Measurements from ENCODE around the gene CUTC.
"Not testable (repeated sequence)": the region's sequence is repeated elsewhere in the genome, so short reads cannot be mapped to it uniquely, and the experiment has no call there.

CUTC gene

DNA sequence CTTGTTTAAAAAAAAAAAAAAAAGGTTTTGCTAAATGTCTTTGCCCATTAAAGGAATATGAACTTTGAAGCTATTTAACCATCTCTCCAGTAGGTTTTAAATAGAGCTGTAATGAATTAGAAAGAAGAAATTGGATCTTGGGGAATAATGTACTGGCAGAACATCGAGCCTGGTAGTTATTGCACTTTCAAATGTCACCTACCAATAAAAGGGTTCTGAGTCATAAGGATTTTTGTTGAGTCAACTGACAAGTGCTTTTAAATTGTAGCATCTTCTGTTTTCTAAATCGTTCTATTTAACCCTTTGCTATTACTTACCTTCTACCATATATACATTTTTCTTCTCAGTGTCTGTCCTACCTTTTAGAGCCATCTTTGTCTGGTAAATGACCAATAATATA lies 10.7 kb downstream of the CUTC start:
- no peak for DNase-seq (ENCODE audit: low spot score)

DNA sequence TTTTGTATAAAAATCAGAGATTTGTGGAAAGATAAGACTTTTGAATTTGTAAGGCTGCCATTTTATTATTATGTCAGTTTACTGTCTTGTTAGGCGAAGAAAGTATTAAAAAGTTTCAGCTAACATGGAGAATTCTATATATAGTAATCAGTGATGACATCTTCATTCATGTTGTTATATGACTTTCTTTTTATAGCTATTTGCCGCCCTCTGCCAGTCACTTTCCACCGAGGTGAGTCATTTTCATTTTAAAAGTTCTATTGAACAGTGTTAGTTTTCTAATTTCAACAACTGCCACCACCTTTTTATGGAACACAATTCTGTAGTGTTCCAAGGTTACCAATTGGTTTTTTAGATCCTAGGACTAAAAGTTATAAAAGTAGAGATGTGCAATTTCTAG lies 11.8 kb downstream of the CUTC start:
- no peak for DNase-seq (ENCODE audit: low spot score)

DNA sequence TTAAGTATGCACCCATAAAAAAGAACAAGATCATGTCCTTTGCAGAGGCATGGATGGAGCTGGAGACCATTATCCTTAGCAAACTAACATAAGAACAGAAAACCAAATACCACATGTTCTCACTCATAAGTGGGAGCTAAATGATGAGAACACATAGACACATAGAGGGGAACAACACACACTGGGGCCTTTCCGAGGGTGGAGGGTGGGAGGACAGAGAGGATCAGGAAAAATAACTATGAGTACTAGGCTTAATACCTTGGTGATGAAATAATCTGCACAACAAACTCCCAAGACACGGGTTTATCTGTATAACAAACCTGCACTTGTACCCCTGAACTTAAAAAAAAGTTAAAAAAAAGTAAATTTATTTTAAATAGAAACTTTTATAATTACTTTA lies 14.1 kb downstream of the CUTC start:
- not testable (repeated sequence) for DNase-seq (ENCODE audit: low spot score)

DNA sequence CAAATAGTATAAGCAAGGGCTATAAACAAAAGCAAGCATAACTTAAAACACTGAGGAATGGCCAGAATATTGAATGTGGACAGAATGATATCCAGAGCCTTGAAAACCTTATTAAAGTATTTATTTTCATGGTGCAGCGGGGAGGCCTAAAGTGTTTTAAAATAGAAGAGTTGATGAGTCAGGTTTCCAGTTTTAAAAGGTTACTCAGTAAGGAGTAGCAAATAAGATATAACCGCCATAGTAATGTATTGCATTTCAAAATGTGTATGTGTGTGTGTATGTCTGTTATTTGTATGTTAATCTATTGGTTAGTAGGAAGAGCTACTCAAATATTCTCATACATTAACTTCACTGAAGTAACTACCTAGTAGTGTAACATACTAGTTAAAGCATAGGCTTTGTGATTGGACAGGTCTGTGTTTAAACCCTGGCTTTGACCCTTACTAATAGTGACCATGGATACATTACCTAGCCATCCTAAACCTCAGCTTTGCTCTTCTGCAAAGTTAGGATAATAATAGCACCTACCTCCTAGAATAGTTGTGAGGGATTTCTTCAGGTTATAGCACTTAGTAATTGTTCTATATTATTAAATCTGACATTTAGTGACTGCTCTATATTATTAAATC lies 16.9 kb downstream of the CUTC start:
- no peak for DNase-seq (ENCODE audit: low spot score)

DNA sequence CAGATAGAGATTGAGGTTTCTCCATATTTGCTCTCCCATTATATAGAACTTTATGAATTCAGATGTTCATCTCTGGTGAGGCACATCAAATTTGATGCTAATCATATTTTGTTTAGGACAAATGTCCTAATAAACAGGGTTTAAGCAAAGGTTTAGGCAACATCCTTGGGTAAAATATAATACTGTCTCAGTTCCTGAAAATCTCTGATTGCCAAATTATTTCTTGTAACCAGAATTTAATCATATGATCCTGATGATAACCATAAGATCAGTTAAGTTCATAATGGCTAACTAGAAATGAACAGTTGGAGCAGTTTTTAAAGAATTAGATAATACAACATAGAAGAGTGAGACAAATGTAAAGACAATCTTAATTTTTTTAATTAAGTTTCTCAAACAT lies 18.6 kb downstream of the CUTC start:
- DNase-seq (ENCODE audit: low spot score): no peak

DNA sequence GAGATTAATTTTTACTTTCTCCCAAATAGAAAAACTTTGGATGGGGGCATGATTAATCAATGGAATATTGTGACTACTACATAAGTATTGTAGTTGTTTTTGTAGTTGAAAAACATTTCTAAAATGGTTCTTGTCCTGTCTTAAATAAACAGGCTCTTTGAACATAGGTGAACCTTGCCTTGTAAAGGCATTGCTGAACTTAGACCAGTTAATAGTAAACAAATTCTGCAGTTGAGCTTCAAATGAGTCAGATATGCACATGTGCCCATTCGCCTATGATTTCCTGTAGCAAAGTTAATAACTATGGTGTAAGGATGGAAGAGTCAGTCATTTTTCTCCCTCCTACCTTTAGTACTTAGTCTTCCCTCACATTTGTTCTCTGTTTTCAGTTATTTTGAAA lies 22.6 kb downstream of the CUTC start:
- no peak for DNase-seq (ENCODE audit: low spot score)

DNA sequence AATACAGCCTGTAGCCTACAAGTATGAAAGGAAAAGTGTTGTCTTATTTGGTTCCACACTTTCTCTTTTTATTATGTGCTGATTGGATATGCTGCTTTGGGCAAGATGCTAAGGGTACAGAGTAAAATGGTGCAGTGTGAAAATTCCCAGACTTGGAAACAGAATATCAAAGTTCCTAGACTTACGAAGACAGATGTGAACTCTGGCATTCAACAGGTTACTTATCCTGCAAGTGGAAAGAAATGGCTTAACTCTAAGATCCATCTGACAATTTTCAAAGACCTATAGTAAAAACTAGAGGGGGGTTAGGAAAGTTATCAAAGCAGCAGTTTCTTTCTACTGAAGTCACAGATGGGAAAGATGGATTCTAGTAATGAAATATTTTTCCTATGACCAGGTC lies 24.1 kb downstream of the CUTC start:
- no peak for DNase-seq (ENCODE audit: low spot score)

DNA sequence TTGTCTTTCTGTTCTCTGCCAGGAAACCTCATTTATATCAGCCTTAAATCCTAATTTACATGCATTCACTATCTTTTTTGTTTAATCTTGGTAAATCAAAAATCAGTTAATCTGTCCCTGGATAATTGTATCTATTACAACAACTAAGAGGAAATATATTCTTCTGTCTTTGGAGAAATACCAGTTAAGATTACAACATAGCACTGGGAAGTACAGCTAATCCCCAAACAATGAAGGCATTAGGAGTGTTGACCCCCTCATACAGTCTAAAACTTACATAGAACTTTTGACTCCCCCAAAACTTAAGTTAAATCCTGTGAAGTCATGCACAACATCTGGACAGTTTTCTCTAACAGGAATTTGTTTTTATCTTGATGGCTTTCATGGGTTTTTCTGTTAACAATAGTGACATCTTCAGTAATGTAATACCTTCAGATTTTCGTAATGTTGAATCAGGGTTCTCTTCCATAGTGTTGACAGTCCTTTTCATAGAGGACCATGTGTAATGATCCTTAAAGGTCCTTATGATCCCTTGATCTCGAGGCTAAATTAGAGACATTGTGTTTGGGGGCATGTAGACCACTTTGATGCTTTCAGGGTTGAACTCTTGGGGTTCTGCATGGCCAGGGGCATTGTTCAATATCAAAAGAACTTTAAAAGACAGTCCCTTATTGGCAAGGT lies 26.3 kb downstream of the CUTC start:
- DNase-seq (ENCODE audit: low spot score): no peak

DNA sequence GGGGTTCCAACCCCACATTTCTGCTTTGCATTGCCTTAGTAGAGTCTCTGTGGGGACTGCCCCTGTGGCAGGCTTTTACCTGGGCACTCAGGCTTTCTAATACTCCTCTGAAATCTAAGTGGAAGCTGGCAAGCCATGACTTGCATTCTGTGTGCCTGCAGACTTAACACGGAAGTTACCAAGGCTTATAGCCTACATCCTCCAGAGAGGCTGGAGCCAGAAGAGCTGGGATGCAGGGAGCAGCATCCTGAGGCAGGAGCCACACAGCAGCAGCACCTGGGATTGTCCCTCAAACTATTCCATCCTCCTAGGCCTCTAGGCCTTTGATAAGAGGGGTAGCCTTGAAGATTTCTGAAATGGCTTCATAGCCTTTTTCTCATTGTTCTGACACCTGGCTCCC lies 28.3 kb downstream of the CUTC start:
- DNase-seq (ENCODE audit: low spot score): no peak

DNA sequence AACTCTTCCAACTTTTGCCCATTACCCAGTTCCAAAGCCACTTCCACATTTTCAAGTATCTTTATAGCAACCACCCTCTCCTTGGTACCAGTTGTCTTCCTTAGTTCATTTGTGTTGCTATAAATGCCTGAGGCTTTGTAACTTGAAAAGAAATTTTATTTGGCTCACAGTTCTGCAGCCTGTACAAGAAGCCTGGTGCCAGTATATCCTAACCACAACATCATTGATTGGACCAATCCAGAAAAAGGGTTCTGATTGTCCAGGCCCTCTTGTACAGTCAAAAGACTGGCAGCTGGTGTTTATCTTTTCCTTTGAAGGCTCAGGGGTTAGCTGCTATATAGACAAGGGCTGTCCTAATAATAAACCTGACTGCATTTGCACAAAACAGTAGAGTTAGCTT lies 29.3 kb downstream of the CUTC start:
- no peak for DNase-seq (ENCODE audit: low spot score)

DNA sequence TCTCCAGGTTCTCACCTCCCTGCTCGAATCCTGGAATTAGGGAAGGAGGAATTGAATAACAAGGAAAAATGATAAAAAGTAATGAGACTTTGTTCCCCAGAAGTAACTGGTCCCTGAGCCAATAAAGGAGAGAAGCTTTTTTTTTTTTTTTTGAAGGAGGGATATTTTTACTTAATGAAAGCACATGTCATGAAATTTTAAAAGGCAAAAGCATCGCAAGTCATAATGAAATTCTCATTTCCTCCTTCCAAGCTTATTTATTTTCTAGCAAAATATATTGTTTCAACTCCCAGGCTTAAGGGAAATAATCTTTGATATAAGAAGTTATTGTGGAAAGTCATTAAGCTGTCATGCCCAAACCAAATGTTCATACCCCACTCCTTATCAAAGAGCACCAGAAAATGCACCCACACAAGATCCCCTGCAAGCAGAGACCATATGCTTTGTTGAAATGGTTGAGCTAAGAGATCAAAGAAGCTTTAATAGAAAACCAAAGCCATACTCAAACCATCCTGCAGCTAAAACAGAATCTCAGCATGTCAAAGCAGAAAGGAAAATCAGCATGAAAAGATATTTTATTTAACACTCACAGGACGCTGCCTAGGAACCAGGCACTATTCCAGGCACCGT lies 33.8 kb downstream of the CUTC start:
- no peak for DNase-seq (ENCODE audit: low spot score)

DNA sequence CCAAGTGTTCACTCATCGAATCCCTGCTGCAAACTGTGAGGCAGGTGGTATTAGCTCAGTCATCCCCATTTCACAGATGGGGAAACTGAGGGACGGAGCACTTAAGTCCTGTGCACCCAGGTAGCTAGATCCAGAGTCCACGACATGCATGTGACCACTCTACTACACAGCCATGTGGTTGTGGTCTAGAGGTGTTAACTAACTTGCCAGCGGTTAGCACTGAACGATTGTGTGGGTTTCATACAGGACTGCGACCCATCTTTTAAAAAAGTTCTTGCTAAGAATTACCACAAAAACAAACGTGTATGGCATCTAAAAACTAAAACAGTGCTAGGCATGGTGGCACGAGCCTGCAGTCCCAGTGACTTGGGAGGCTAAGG lies 34.3 kb downstream of the CUTC start:
- DNase-seq (ENCODE audit: low spot score): no peak

DNA sequence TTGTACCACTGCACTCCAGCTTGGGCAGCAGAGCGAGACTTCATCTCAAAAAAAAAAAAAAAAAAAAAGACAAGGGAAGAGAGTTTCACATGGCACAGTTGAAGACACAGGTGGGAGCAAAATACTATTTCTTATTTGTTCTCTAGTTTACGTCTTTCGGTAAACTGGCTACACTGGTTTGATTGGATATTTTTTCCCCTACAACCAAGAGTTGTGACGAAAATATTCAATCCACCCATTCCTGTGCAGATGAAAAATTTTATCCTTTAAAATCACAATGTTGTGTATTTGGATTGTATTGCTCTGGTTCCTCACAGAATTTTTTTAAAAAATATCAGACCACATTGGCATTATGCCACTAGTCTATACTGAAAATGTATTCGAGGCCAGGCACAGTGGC lies 35.9 kb downstream of the CUTC start:
- DNase-seq (ENCODE audit: low spot score): no peak

DNA sequence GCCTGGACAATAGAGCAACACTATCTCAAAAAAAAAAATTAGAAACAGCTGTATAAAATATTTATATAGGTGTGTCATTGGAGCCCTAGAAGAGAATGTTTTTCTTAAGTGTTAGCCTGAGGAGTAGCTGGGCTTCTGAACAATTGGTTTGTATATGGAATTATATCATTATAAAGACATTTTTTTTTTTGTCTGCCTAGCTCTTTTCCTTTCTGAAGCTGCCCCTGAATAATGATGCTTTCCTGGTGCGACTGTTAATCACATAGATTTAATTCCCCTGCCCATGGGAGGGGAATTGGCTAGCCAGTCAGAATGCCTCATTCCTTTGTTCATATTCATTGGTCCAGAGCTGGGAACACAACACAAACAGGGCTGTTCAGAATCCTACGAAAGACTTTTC lies 36.5 kb downstream of the CUTC start:
- DNase-seq (ENCODE audit: low spot score): no peak

DNA sequence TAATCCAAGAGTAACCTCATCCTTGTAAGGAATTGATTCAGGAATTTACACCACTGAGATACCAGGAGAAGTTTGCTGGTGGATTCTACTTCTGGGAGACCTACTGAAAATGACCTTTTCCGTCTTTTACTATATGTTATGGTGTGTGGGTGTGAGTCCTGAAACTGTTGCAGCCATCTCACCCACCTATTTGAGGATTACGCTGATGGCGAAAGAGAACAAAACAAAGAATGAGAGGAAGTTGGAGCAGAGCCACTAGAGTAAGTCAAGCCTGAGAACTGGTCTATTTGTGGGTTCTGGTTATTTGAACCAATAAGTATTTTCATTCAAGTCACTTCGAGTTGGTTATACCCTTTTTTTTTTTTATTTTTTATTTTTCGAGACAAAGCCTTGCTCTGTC lies 37.7 kb downstream of the CUTC start:
- no peak for DNase-seq (ENCODE audit: low spot score)

DNA sequence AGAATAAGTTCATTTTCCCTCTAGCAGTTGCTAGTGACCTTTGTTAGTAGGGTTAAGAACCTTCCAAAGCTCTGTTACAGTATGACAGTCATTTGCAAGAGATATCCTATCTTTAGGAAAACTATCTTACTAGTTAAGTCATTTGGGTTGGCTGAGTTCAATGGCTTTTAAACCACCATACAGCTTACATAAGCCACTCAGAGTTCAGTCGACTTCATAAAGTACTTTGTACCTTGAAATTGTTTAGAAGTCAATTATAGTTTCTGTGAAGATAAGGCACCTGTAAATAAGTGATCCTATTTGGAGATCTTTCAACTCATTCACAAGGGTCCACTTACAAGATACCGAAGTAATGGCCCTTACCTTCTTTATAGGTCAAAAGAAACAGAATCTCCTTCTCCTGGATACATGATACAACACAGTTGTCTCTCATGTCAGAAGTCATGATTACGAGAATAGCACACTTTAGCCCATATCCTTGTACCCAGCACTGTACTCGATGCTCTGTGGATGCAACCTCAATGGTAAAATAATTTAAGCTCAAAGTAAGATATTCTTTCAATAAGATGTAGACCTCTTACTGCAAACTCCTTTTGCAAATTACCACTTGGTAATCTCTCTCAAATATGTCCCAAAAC lies 38.5 kb downstream of the CUTC start:
- DNase-seq (ENCODE audit: low spot score): no peak

DNA sequence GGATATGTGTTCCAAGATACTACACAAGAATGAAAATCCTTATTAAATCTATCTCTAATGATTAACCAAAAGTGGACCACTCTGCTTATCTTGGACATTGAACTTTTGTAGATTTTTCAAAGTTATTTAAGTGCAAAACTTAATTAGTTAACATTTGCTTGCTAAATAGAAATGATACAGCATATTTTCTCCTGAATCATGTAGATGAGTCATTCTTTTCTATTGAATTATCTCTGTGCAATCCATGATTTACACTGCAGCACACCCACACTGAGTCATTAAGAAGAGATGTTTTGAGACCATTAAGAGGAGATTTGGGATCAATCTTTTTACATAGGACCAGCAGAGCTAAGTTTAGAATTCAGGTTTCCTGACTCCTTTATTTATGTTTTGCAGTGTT lies 43.8 kb downstream of the CUTC start:
- DNase-seq (ENCODE audit: low spot score): peak; percentile 63

DNA sequence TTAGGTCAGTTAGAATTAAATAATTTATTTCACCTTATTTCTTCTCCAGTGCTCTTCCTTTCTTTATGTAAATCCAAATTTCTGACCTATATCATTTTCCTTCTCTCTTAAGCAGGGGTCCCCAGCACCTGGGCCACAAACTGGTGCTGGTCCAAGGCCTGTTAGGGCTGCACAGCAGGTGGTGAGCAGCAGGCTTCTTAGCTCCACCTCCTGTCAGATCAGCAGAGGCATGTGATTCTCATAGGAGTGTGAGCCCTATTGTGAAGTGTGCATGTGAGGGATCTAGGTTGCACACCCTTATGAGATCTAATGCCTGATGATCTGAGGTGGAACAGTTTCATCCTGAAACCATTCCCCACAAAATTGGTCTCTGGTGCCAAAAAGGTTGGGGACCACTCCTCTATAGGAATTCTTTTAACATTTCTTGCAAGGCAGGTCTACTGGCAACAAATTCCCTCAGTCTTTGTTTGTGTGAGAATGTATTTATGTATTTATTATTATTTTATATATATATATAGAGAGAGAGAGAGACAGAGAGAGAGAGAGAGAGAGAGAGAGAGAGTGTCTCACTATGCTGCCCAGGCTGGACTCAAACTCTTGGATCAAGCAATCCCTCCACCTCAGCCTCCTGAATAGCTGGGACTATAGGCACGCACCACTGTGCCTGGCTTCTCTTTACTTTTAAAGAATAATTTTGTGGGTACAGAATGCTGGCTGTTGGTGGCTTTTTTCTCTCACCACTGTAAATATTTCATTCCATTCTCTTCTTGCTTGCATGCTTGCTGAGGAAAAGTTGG lies 46.1 kb downstream of the CUTC start:
- no peak for DNase-seq (ENCODE audit: low spot score)

DNA sequence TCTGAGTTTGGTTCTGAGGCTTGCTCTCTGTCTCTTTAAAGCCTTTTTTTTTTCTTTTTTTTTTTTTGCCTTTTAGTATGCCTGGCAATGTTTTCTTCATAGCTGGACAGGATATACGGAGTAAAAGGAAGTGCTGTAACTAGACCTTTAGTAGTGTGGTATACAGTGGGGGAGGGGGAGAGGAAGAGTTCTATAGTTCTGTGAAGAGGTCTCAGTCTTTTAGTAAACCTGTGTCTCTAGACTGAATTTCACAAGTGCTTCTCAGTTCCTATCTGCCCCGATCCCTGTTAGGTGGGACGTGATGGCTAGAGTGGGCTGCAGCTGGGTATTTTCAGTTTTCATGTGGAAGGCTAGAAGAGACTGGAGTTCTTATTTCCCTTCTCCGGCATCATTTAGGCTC lies 47.3 kb downstream of the CUTC start:
- DNase-seq (ENCODE audit: low spot score): peak; percentile 40

DNA sequence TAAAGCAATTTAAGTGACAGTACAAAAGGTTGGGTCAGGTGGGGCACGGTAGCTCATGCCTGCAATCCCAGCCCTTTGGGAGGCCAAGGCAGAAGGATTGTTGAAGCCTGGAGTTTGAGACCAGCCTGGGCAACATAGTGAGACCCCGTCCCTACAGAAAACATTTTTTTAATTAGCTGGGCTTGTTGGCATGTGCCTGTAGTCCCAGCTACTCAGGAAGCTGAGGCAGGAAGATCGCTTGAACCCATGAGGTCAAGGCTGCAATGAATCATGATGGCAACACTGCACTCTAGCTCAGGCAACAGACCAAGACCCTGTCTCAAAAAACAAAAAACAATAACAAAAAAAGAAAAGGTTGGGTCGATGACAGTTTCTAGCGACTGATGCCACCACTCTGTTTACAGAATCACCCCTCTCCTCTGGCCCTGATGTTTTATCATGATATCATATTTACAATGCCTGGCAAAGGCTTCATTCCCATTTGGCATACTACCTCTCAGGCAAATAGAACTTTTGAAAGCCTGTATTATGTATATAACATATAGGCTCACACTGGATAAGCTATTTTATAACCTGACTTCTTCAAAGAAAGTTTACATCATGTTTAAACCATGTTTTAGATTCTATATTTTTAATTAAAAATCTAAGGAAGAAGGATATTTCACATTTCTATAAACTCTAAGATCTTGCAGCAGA lies 49.8 kb downstream of the CUTC start:
- no peak for DNase-seq (ENCODE audit: low spot score)

DNA sequence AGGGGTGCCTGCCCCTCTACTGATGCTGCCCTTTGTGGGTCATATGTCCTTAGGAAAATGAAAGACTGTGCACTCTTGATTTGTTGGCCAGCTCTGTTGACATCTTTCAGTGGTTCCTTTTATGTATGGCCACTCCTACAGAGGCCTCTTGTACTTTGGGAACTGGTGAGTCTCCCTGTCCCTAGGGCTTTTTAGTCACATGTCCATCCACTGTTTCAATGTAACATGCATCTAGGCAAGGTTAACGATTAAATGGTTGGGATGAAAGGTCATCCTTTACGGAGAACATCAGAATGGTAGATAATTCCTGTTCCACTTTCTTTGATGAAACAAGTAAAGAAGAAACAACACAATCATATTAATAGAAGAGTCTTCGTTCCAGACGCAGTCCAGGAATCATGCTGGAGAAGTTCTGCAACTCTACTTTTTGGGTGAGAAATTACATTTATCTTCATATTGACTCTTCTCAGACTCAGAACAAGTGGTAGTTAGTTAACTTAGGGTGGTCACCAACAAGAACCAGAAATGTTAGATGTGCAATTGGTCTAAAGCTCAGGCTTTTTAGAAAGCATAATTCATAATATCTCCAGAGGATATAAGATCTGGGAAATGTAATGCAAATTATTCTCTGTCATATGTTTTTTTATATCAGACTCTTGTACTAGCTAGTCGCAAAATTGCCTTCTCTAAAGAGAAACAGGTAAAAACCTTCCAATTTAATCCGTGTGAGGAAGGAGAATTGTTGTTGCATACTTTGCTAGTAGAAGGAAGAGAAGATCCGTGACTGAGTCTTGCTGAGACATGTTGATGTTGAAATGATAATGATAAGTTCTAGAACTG lies 50.6 kb downstream of the CUTC start, which contains the start of gene ABCC2:
ABCC2 (plus strand) TSS at position 194 of the 840 bp plus-strand sequence; CDS start at position 399, 205 bp downstream.
- DNase-seq (ENCODE audit: low spot score): peak; percentile 45

All from COLO829 (cell line).